Mucosa of descending colon (tissue), 3 donors: ENCODE measurements around the gene GABPB1. TPM values are rescaled to one million over a fixed set of nuclear protein-coding genes. Genes with fewer than 3 reads are reported as not detected.
"Not testable (repeated sequence)": the region's sequence is repeated elsewhere in the genome, so short reads cannot be mapped to it uniquely, and the experiment has no call there.

Experiments used
- ATAC-seq: fragments of 200-7000 bp; cut with Tn5 transposase; one replicate; pipeline ENCODE4 v1.9.1; 2020; ENCODE audit warnings: mild to moderate bottlenecking, moderate library complexity
- DNase-seq, 3 donors: peaks; one replicate each; pipeline ENCODE4 v3.0.0-alpha.2; 2020
- H3K36me3 ChIP-seq: fragments of 200-600 bp; one replicate; pipeline ENCODE4 v1.8.0; 2021; ENCODE audit warnings: low read depth, mild to moderate bottlenecking
- H3K4me1 ChIP-seq: fragments of 200-600 bp; one replicate; pipeline ENCODE4 v1.8.0; 2021; ENCODE audit warnings: low read depth, mild to moderate bottlenecking
- H3K4me3 ChIP-seq: fragments of 200-600 bp; one replicate; pipeline ENCODE4 v1.8.0; 2021; ENCODE audit warnings: mild to moderate bottlenecking
- H3K9me3 ChIP-seq: fragments of 200-600 bp; one replicate; pipeline ENCODE4 v1.8.0; 2021; ENCODE audit warnings: mild to moderate bottlenecking
- intact Hi-C, 2 donors: fragments of 100-400 bp; cut with DNase I in 1 of 2; cut with micrococcal nuclease in 1 of 2; formaldehyde crosslinking; loops; one replicate each; pipeline versions ENCODE4 v1.11.0 to v1.11.1; 2022; cut with DNase I, micrococcal nuclease
- total RNA-seq, 3 donors: library from RNA; stranded (reverse); fragmentation: NEBNext Ultra II Directional in 2 of 3; extraction: Animal tissue kit (Norgen Biotek cat#: 25700) in 2 of 3; gene quantifications; one replicate each; pipeline versions ENCODE4 v1.2.1 to v1.2.4, GENCODE V29; 2021 to 2023
- TF ChIP-seq, protein P1 (sequence below): fragments of 200-600 bp; IDR thresholded peaks from one replicate; pipeline ENCODE4 v1.8.0; 2022; ENCODE audit warnings: antibody characterized with exemption, mild to moderate bottlenecking
- donor health status: DM: no; HTN: no; CAD: no; lungs with moderate emphysema.
- donor health status: DM: no; HTN: no; CAD: no.
- donor health status: DM: no; HTN: yes; CAD: no.

Gene GABPB1
- total RNA-seq, 3 donors from 2014 or later, result 10.0 to 15.6 (median 12.3) TPM

DNA sequence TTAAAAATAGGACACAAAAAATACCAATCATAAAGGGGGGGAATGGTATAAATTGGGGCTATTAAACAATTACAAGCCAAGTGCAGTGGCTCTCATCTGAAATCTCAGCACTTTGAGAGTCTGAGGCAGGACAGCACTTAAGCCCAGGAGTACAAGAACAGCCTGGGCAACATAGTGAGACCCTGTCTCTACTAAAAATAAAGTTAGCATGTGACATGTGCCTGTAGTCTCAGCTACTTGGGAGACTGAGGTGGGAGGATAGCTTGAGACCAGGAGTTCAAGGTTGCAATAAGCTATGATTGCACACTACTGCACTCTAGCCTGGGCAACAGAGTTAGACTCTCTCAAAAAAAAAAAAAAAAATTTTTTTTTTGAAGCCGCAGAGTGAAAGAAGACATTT lies 23.8 kb upstream of the GABPB1 start:
- no peak for DNase-seq
- ATAC-seq, result no peak
- Histone ChIP-seq H3K4me1 (no peaks in the 10 kb centered on the region), H3K9me3 (no peaks in the 10 kb centered on the region), H3K4me3 (no peak overlapping the region), H3K36me3 (no peaks in the 10 kb centered on the region)
- intact Hi-C loops, result no loop called here
- TF ChIP-seq, protein P1, sequence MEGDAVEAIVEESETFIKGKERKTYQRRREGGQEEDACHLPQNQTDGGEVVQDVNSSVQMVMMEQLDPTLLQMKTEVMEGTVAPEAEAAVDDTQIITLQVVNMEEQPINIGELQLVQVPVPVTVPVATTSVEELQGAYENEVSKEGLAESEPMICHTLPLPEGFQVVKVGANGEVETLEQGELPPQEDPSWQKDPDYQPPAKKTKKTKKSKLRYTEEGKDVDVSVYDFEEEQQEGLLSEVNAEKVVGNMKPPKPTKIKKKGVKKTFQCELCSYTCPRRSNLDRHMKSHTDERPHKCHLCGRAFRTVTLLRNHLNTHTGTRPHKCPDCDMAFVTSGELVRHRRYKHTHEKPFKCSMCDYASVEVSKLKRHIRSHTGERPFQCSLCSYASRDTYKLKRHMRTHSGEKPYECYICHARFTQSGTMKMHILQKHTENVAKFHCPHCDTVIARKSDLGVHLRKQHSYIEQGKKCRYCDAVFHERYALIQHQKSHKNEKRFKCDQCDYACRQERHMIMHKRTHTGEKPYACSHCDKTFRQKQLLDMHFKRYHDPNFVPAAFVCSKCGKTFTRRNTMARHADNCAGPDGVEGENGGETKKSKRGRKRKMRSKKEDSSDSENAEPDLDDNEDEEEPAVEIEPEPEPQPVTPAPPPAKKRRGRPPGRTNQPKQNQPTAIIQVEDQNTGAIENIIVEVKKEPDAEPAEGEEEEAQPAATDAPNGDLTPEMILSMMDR, result no peak

DNA sequence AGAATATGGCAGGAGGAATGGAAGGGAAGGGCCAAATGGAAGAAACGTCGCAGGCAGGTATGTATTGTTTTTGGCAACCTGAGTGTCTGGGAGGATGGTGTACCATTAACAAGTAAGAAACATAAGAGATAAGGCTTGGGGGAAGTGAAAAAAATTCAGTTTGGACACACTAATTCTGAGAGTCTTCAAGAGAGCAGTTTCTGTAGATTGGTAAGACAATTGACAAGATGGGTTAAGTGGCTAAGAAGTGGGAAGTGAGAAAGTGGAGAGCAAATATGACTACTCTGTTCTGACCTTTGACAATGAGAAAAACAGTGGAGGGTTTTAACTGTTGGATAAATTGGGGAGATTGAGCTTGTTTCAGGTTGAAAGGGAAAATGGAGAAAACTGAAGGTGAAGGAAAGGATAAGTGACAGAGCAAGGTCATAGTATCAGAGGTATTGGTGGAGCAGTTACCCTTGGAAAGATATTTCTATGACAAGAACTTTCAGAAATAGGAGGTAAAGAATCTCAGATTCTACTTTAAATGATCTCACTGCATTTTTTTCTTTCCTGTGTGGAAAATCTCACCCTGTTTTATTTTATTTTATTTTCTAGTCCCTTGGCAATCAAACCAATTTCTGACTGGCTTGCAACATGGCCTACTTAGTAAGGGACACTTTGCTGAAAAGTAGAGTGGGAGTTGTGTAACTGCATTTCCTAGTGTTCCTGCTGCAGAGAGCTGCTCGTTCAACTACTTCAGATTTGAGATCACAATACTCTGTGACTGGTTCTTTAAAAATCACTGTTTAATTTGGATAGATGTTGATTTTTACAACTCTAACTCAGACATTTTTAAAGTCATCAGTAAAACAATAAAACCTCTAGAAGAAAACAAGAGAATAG lies 23.1 kb upstream of the GABPB1 start:
- Histone ChIP-seq H3K4me1 (no peaks in the 10 kb centered on the region), H3K36me3 (no peaks in the 10 kb centered on the region), H3K4me3 (no peak overlapping the region), H3K9me3 (no peaks in the 10 kb centered on the region)
- TF ChIP-seq, protein P1, result no peak
- DNase-seq (no peak), ATAC-seq (no peak)
- intact Hi-C loops, result no loop called here

GRCh38 chr15:50369564-50369963 lies 14.6 kb upstream of the GABPB1 start:
- DNase-seq, H3K36me3 ChIP-seq, intact Hi-C loops, H3K4me1 ChIP-seq, ATAC-seq, H3K9me3 ChIP-seq, H3K4me3 ChIP-seq: not testable (repeated sequence)

DNA sequence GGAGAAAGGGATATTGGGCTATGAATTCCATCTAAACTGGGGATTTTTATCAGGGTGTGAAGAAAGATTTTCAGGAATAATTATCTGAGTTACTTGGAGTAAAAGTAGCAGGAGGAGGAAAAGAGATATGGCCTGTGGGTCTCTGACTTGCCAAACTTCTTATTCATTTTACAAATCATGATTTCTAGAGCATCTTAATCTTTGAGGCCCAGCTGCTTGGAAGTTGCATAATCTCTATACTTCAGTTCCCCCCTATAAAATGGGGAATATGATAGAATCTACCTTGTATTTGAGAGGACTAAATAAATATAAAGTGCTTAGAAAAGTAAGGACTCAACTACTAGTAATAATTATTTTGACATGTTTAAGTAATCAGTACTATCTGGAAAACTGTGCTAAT lies 11.0 kb upstream of the GABPB1 start:
- TF ChIP-seq, protein P1, result no peak
- no peak overlapping the region for H3K4me3 ChIP-seq
- intact Hi-C loops, result no loop called here
- DNase-seq (no peak), ATAC-seq (no peak)
- H3K36me3 ChIP-seq, result no peaks in the 10 kb centered on the region
- no peaks in the 10 kb centered on the region for H3K4me1 ChIP-seq
- H3K9me3 ChIP-seq, result no peaks in the 10 kb centered on the region

DNA sequence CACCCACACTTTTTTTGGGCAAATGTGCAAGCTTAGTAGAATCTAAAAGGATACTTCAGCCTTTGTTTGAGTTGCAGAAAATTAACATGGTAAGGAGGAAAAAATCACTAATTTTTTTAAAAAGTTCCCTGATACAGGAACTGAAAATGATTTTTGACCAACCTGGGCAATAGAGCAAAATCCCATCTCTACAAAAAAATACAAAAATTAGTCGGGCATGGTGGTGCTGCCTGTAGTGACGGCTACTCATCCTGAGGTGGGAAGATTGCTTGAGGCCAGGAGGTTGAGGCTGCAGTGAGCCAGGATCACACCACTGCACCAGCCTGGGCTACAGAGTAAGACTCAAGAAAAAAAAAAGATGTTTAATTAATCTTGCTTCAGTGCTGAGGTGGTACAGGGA lies 10.6 kb upstream of the GABPB1 start:
- DNase-seq (no peak), ATAC-seq (no peak)
- Histone ChIP-seq H3K4me3 (no peak overlapping the region), H3K9me3 (no peaks in the 10 kb centered on the region), H3K36me3 (no peaks in the 10 kb centered on the region), H3K4me1 (no peaks in the 10 kb centered on the region)
- TF ChIP-seq, protein P1, result no peak
- intact Hi-C loops, result no loop called here

DNA sequence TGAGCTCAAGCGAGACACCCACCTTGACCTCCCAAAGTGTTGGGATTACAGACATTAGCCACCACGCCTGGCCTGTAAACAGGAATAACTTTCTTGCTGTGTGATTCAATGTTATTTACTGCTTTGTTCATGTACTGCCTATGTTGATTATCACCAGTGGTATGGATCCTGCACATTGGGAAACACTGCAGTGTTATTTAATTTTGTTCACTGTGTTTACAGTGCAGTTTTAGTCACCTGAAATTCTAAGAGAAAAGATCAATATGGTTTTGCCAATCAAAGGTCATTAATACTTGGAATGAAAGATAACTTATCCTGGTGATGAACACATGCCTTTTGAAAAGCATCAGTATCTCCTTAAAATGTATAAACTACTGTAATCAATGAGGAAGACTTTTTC lies 8.6 kb upstream of the GABPB1 start:
- ATAC-seq, result no peak
- Histone ChIP-seq H3K36me3 (no peaks in the 10 kb centered on the region), H3K4me1 (no peaks in the 10 kb centered on the region), H3K9me3 (no peaks in the 10 kb centered on the region), H3K4me3 (no peak overlapping the region)
- no peak for DNase-seq
- TF ChIP-seq, protein P1, result no peak
- intact Hi-C loops, result no loop called here
